ENCODE data around the gene WDR27.

DNA sequence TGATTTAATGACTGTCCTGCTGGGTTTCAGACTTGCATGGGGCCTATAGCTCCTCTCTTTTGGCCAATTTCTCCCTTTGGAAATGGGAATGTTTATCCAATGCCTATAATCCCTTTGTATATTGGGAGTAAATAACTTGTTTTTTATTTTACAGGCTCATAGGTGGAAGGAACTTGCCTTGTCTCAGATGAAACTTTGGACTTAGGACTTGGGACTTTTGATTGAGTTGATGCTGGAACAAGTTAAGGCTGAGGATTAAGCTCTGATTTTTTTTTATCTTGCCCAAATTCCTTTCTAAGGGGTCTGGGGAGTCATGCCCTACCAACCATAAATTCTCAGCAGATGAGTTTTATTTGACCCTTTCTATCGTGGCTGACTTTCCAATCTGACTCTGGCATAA is 23.5 kb downstream of the WDR27 start:
- TF ChIP-seq, protein P1, sequence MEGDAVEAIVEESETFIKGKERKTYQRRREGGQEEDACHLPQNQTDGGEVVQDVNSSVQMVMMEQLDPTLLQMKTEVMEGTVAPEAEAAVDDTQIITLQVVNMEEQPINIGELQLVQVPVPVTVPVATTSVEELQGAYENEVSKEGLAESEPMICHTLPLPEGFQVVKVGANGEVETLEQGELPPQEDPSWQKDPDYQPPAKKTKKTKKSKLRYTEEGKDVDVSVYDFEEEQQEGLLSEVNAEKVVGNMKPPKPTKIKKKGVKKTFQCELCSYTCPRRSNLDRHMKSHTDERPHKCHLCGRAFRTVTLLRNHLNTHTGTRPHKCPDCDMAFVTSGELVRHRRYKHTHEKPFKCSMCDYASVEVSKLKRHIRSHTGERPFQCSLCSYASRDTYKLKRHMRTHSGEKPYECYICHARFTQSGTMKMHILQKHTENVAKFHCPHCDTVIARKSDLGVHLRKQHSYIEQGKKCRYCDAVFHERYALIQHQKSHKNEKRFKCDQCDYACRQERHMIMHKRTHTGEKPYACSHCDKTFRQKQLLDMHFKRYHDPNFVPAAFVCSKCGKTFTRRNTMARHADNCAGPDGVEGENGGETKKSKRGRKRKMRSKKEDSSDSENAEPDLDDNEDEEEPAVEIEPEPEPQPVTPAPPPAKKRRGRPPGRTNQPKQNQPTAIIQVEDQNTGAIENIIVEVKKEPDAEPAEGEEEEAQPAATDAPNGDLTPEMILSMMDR (IDR thresholded peaks at IDR 0.05 in 4 of 5, conservative IDR thresholded peaks at IDR 0.05 in 1 of 5) = no peak
- TF ChIP-seq POLR2A (IDR thresholded peaks at IDR 0.05) = no peak

Data from gastrocnemius medialis (tissue), 4 donors.